Mucosa of rectum (tissue), 2 donors: Measurements from ENCODE around the gene RNF187.
A peak's percentile ranks its signal among the peaks of the same experiment; 100 is the strongest.
"Not testable (repeated sequence)": the region's sequence is repeated elsewhere in the genome, so short reads cannot be mapped to it uniquely, and the experiment has no call there.

Source experiments
- H3K27ac ChIP-seq, 2 donors: one replicate each; pipeline ENCODE4 v1.7.0; 2013; ENCODE audit warnings: inconsistent platforms in 2 of 2, low read depth in 2 of 2, low read length in 2 of 2
- H3K27me3 ChIP-seq, 2 donors: one replicate each; pipeline ENCODE4 v1.7.0; 2013; ENCODE audit warnings: low read length in 2 of 2; ENCODE audit not compliant: control insufficient read depth in 2 of 2, insufficient read depth in 2 of 2
- H3K36me3 ChIP-seq, 2 donors: one replicate each; pipeline ENCODE4 v1.7.0; 2013; ENCODE audit warnings: low read length in 2 of 2; ENCODE audit not compliant: control insufficient read depth in 2 of 2, insufficient read depth in 2 of 2
- H3K4me1 ChIP-seq, 2 donors: one replicate each; pipeline ENCODE4 v1.7.0; 2013; ENCODE audit warnings: low read length in 2 of 2, mild to moderate bottlenecking in 1 of 2; ENCODE audit not compliant: control insufficient read depth in 2 of 2, insufficient read depth in 2 of 2
- H3K4me3 ChIP-seq, 2 donors: one replicate each; pipeline ENCODE4 v1.7.0; 2013; ENCODE audit warnings: low read length in 2 of 2
- H3K9ac ChIP-seq, 2 donors: one replicate each; pipeline ENCODE4 v1.7.0; 2013; ENCODE audit warnings: low read length in 2 of 2, low read depth in 1 of 2, mild to moderate bottlenecking in 1 of 2
- H3K9me3 ChIP-seq, 2 donors: one replicate each; pipeline ENCODE4 v1.7.0; 2013; ENCODE audit warnings: low read length in 2 of 2; ENCODE audit not compliant: control insufficient read depth in 2 of 2
- donor health status: healthy.
- donor health status: Normal muscosa, but diverticular disease.

The RNF187 gene

DNA sequence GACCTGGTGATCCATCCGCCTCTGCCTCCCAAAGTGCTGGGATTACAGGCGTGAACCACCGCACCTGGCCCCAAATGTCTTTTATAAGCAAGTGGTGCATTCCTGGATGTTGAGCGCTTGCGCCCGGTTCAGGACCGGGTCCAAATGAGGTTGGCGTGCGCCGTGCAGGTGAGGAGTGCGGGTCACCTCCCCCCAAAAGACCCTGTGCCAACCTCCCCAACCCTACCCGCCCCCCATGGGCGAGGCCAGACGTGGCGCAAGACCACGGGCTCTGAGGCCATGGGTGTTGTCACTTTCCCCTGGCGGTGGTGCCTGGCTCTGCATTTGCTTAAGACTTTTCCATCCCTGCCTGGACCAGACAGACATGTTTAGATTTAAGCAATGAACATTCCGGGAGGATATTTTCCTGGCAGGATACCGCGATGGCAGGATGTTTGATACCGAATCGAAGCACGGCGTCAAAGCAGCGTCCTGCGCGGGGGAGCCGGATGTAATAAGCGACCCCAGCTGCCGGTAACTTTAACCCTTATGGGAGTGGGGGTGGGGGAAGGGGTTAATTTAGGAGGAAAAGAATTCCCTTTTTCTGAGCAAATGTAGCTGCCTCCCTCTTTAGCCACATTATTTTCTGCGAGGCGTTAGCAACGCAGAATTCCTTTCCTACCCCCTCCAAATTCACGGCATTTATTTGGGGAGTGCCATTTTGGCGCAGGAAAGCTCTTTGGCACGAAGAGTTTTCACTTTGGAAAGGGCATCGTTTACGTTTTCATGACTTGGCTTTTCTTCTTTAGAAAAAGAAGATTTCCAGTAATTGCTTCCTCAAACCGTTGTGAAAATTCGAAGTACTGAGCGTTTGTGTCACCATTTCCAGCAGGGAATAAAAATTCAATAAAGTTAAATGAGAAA, 27.8 kb upstream of the RNF187 start:
- Histone ChIP-seq H3K27me3 (peaks cover 15 to 16% of the 10 kb centered on the region in 2 donors), H3K9me3 (no peaks in the 10 kb centered on the region), H3K9ac (peak overlapping the region; percentile 18 to 47), H3K4me1 (peaks cover 9 to 17% of the 10 kb centered on the region in 2 donors), H3K27ac (peak overlapping the region in 1 of 2 donors; percentile 86), H3K4me3 (peak overlapping the region; percentile 77 to 82), H3K36me3 (no peaks in the 10 kb centered on the region)

- peaks cover 22 to 23% of the 10 kb centered on the region in 2 donors for H3K27me3 ChIP-seq
- no peaks in the 10 kb centered on the region for H3K9me3 ChIP-seq
- no peak overlapping the region for H3K9ac ChIP-seq
- peaks cover 9 to 17% of the 10 kb centered on the region in 2 donors for H3K4me1 ChIP-seq
- H3K36me3 ChIP-seq = no peaks in the 10 kb centered on the region
- no peak overlapping the region for H3K4me3 ChIP-seq
- no peak overlapping the region for H3K27ac ChIP-seq
These were observed 26.4 kb upstream of the RNF187 start for GRCh38 chr1:228460821-228461220.

DNA sequence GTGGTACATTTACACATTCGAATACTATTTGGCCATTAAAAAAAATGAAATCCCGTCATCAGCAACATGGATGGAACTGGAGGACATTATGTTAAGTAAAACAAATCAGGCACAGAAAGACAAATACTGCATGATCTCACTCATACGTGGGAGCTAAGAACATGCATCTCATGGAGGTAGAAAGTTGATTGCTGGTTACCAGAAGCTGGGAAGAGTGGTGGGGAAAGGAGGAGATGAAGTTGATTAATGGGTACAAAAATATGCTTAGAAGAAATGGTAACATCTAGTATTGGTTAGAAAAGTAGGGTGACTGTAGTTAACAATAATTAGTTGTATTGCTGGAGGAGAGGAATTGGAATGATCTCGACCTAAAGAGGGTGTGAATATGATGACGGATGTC, 24.6 kb upstream of the RNF187 start:
- no peak overlapping the region for H3K4me3 ChIP-seq
- H3K27me3 ChIP-seq = peaks cover 29 to 30% of the 10 kb centered on the region in 2 donors
- no peak overlapping the region for H3K9ac ChIP-seq
- no peak overlapping the region for H3K27ac ChIP-seq
- no peaks in the 10 kb centered on the region for H3K9me3 ChIP-seq
- H3K36me3 ChIP-seq = no peaks in the 10 kb centered on the region
- H3K4me1 ChIP-seq = peaks cover 4 to 13% of the 10 kb centered on the region in 2 donors

DNA sequence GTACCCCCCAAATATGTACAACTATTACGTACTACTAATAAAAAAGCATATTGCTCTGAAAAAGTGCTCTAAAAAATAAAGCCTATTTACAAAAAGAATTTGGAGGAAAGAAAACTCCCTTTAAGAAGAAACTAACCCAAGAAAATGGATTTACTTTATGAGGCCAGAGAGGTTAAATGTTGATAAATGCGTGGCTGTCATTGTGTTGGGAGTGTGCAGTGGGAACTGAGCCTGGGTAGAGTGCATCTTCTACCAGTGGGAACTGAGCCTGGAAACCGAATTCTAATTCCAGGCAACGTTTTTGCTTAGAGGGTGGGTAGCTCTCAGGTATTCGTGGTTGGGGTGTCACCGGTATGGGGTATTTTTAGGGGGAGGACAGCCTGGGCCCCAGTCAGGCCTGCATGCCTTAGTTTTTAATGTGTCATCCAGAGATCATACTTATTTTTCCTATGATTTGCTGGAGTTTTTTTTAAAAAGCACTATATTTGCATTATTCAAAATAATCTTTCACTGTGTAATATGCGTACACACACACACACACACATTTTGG, 24.1 kb upstream of the RNF187 start:
- no peaks in the 10 kb centered on the region for H3K9me3 ChIP-seq
- H3K4me1 ChIP-seq = peaks cover 4 to 11% of the 10 kb centered on the region in 2 donors
- no peak overlapping the region for H3K4me3 ChIP-seq
- H3K9ac ChIP-seq = no peak overlapping the region
- peaks cover 29 to 30% of the 10 kb centered on the region in 2 donors for H3K27me3 ChIP-seq
- H3K27ac ChIP-seq = no peak overlapping the region
- H3K36me3 ChIP-seq = no peaks in the 10 kb centered on the region

GRCh38 chr1:228463559-228464455, 23.4 kb upstream of the RNF187 start:
- no peaks in the 10 kb centered on the region for H3K9me3 ChIP-seq
- H3K36me3 ChIP-seq = no peaks in the 10 kb centered on the region
- H3K27ac ChIP-seq = peak overlapping the region in 1 of 2 donors; percentile 45
- peaks cover 4 to 7% of the 10 kb centered on the region in 2 donors for H3K4me1 ChIP-seq
- peak overlapping the region in 1 of 2 donors; percentile 53 for H3K4me3 ChIP-seq
- peaks cover 29 to 32% of the 10 kb centered on the region in 2 donors for H3K27me3 ChIP-seq
- no peak overlapping the region for H3K9ac ChIP-seq

- H3K27ac ChIP-seq = no peak overlapping the region
- no peaks in the 10 kb centered on the region for H3K36me3 ChIP-seq
- H3K4me3 ChIP-seq = peak overlapping the region; percentile 17 to 27
- no peaks in the 10 kb centered on the region for H3K4me1 ChIP-seq
- H3K9ac ChIP-seq = no peak overlapping the region
- peaks cover 33 to 40% of the 10 kb centered on the region in 2 donors for H3K27me3 ChIP-seq
- no peaks in the 10 kb centered on the region for H3K9me3 ChIP-seq
These were observed 22.6 kb upstream of the RNF187 start for GRCh38 chr1:228464487-228464983.

- no peak overlapping the region for H3K9ac ChIP-seq
- H3K27ac ChIP-seq = no peak overlapping the region
- no peaks in the 10 kb centered on the region for H3K36me3 ChIP-seq
- H3K27me3 ChIP-seq = peaks cover 36 to 44% of the 10 kb centered on the region in 2 donors
- H3K4me3 ChIP-seq = no peak overlapping the region
- H3K9me3 ChIP-seq = no peaks in the 10 kb centered on the region
- H3K4me1 ChIP-seq = no peaks in the 10 kb centered on the region
These were observed 22.0 kb upstream of the RNF187 start for GRCh38 chr1:228465141-228465540.

DNA sequence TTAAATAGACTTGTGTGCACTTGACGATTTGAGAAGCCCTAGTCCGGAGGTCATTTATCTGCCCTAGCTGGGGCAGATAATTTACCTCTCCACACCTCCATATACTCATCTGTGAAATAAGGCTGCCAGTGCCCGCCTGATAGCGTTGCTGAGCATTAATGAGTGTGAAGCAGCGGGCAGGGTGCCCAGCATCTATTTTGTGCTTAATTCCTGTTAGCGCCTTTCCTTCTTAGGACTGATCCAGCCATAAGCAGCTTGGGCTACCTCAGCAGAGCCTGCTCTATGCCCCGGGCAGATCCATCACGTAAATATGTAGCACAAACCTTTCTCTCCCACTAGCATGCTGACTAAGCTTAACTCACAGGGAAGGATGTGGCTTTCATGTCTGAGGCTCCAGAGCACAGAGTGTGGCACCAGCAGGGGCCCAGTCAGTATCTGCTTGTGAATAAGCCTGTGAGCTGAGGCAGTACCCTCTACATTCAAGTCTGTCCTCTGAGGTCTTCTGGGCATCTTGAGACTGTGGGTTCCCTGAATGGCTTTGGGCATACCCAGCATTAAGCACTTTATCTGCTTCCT, 21.5 kb upstream of the RNF187 start:
- H3K9ac ChIP-seq = no peak overlapping the region
- H3K36me3 ChIP-seq = no peaks in the 10 kb centered on the region
- peaks cover 36 to 46% of the 10 kb centered on the region in 2 donors for H3K27me3 ChIP-seq
- no peak overlapping the region for H3K27ac ChIP-seq
- H3K4me3 ChIP-seq = no peak overlapping the region
- no peaks in the 10 kb centered on the region for H3K4me1 ChIP-seq
- H3K9me3 ChIP-seq = no peaks in the 10 kb centered on the region

- not testable (repeated sequence) for H3K4me3 ChIP-seq, H3K27ac ChIP-seq, H3K4me1 ChIP-seq, H3K9me3 ChIP-seq, H3K36me3 ChIP-seq, H3K9ac ChIP-seq
- peaks cover 29 to 40% of the 10 kb centered on the region in 2 donors for H3K27me3 ChIP-seq
These were observed 19.0 kb upstream of the RNF187 start for GRCh38 chr1:228468188-228468587.
